ENCODE measurements around the gene PSME1.

The PSME1 gene

GRCh38 chr14:24172261-24172860 lies 36.4 kb downstream of the PSME1 start:
- no peak for DNase-seq (ENCODE audit: low read depth in 2 of 2)

DNA sequence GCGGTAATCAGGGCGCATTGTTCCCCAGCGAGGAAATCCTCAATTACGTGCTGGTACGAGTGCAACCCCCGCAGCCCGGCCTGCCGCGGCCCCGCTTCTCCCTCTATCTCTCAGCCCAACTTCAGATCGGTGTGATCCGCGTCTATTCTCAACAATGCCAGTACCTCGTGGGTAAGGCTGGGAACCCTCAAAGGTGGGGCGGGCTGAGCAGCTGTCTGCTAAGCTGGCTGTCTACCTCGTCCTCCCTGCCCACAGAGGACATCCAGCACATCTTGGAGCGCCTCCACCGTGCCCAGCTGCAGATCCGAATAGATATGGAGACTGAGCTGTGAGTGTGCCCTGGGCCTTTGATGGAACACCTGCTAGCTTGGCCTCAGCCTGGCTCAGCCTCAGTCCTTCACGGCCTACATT lies 36.9 kb downstream of the PSME1 start:
- no peak for DNase-seq (ENCODE audit: low read depth in 2 of 2)

GRCh38 chr14:24176599-24176998 lies 40.6 kb downstream of the PSME1 start:
- DNase-seq (ENCODE audit: low read depth in 2 of 2), result no peak

GRCh38 chr14:24177041-24177825 lies 41.2 kb downstream of the PSME1 start:
- DNase-seq (ENCODE audit: low read depth in 2 of 2), result no peak

GRCh38 chr14:24177891-24178290 lies 41.9 kb downstream of the PSME1 start:
- DNase-seq (ENCODE audit: low read depth in 2 of 2), result no peak

- DNase-seq (ENCODE audit: low read depth in 2 of 2), result no peak
Measured at GRCh38 chr14:24178399-24179178, 42.6 kb downstream of the PSME1 start.

DNA sequence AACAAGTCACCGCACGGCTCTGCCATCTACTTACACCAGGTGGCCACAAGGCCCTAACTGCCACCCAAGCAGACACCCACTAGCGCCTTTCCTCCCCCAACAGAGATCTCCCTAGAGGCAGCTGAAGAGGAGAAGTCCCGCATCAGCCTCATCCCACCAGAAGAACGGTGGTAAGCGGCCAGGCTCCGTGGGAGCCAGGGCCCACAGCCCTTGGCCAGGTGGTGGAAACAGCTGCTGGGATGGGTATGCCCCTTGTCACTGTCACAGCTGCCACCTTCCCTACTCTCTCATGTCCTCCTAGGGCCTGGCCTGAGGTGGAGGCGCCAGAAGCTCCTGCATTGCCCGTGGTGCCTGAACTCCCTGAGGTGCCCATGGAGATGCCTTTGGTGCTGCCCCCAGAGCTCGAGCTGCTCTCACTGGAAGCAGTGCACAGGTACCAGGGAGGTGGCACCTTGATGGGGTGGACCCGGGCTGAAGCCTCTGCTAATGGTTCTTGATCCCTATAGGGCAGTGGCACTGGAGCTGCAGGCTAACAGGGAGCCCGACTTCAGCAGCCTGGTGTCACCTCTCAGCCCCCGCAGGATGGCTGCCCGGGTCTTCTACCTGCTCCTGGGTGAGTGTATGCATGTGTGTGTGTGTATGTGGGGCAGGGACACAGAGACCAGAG lies 43.4 kb downstream of the PSME1 start:
- no peak for DNase-seq (ENCODE audit: low read depth in 2 of 2)

- DNase-seq (ENCODE audit: low read depth in 2 of 2), result no peak
Measured at GRCh38 chr14:24179961-24180796, 44.2 kb downstream of the PSME1 start.

GRCh38 chr14:24181371-24182077 lies 45.5 kb downstream of the PSME1 start:
- no peak for DNase-seq (ENCODE audit: low read depth in 2 of 2)

GRCh38 chr14:24182110-24182882 lies 46.3 kb downstream of the PSME1 start:
- DNase-seq (ENCODE audit: low read depth in 2 of 2), result no peak

GRCh38 chr14:24183014-24183481 lies 47.1 kb downstream of the PSME1 start:
- no peak for DNase-seq (ENCODE audit: low read depth in 2 of 2)

GRCh38 chr14:24184104-24184970 lies 48.3 kb downstream of the PSME1 start:
- DNase-seq (ENCODE audit: low read depth in 2 of 2), result no peak

DNA sequence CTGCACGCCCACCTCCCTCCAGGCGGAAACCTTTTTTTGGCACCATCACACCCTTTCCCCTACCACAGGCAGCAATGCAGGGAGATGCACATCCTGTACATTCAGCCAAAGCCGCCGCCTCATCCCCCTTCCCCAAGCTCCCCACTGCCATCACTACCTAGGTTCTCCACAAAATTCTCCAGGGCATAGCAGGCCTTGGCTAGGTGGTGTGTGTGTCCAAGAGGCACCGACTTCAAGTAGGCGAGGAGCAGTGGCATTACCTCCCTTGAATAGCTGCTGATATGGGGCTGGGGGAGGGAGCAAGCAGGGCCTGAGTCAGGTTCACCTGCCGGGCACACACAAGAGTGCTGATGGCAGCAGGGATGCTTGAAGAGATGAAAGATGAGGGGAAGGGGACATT lies 49.0 kb downstream of the PSME1 start:
- DNase-seq (ENCODE audit: low read depth in 2 of 2), result no peak

DNA sequence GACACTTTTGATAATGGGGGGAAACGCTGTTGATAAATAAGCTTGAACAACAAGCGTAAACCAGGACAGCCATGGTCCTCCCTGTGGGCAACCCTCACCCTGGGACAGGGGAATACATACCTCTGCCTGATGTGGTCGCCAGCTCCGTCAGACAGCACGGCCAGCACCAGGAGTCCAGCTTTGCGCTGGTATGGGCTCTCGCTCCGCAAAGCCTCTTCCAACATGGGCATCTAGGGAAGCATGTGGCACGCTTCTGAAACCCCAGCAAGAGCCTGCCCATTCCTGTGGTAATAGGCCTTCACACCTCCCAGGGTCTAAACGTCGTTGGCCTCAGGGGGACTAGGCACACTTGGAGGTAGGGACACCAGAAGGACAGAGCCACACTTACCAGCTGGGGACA lies 49.7 kb downstream of the PSME1 start:
- no peak for DNase-seq (ENCODE audit: low read depth in 2 of 2)

- no peak for DNase-seq (ENCODE audit: low read depth in 2 of 2)
Measured at GRCh38 chr14:24186831-24187538, 51.0 kb downstream of the PSME1 start.

DNA sequence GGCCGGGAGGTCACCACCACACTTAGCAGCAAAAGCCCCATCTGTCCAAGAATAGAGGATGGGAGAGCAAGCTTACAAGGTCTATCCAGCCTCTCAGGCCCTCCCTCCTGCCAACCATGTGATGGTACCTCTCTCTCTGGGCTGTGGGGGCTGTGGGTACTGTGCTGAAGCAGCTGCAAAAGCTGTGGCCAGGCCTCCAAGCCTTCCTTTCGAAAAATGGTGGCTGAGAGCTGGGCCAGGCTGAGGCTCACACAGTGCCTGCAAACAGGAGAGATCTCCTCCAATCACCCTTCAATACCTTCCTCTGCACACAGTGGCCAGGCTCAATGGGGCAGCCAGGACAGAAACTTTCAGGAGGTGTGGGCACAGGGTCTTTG lies 51.5 kb downstream of the PSME1 start:
- no peak for DNase-seq (ENCODE audit: low read depth in 2 of 2)
